Astrocyte of the spinal cord (primary cell): ENCODE measurements around the gene LPAR5.
A peak's percentile ranks its signal among the peaks of the same experiment; 100 is the strongest.

ENCODE experiments used
- DNase-seq: peaks from one replicate; pipeline ENCODE4 v3.0.0; 2011; ENCODE audit warnings: low read depth, low spot score
- H3K4me3 ChIP-seq: 2 replicates; pipeline ENCODE4 v1.5.1; 2011; ENCODE audit warnings: low read depth, mild to moderate bottlenecking, low read length, moderate library complexity
- CTCF ChIP-seq: IDR thresholded peaks from 2 replicates; pipeline ENCODE4 v1.5.1; 2012; ENCODE audit warnings: low read depth, mild to moderate bottlenecking, low read length, inconsistent platforms
- in situ Hi-C: cut with HindIII; loops from 2 replicates; pipeline ENCODE4 v1.10.0; 2017; ENCODE audit warnings: low sequenced_read_pairs

LPAR5 gene

GRCh38 chr12:6575648-6576047 is 60.1 kb downstream of the LPAR5 start:
- in situ Hi-C loops: no loop called here
- no peak for DNase-seq
- no peak overlapping the region for H3K4me3 ChIP-seq
- no peak for TF ChIP-seq CTCF

- no peak overlapping the region for H3K4me3 ChIP-seq
- DNase-seq: no peak
- TF ChIP-seq CTCF: no peak
- in situ Hi-C loops: no loop called here
Measured at GRCh38 chr12:6574576-6575295, 61.0 kb downstream of the LPAR5 start.

GRCh38 chr12:6573001-6573400 is 62.8 kb downstream of the LPAR5 start:
- no peak overlapping the region for H3K4me3 ChIP-seq
- TF ChIP-seq CTCF: no peak
- no peak for DNase-seq
- in situ Hi-C loops: no loop called here

GRCh38 chr12:6570264-6570887 is 65.4 kb downstream of the LPAR5 start:
- peak; percentile 65 for TF ChIP-seq CTCF
- in situ Hi-C loops: no loop called here
- peak; percentile 22 for DNase-seq

GRCh38 chr12:6569786-6570185 is 66.0 kb downstream of the LPAR5 start:
- in situ Hi-C loops: no loop called here
- no peak overlapping the region for H3K4me3 ChIP-seq
- no peak for TF ChIP-seq CTCF
- no peak for DNase-seq

More at GRCh38 chr12:6570264-6570887, 65.4 kb downstream of the LPAR5 start:
- no peak overlapping the region for H3K4me3 ChIP-seq

GRCh38 chr12:6569312-6569711 is 66.4 kb downstream of the LPAR5 start:
- TF ChIP-seq CTCF: no peak
- no peak for DNase-seq
- H3K4me3 ChIP-seq: no peak overlapping the region
- in situ Hi-C loops: no loop called here
